RWPE1 (cell line): Measurements from ENCODE around the gene ZFAND3.

Source experiments
- CTCF ChIA-PET: fragments of 350-600 bp; sonication (Branson Sonifier 250); formaldehyde crosslinking; extraction: SDS; loops from one replicate; lab custom pipeline; 2021; lab: Yijun Ruan, JAX
- POLR2A ChIA-PET: fragments of 400-600 bp; formaldehyde crosslinking; extraction: SDS; loops from one replicate; lab custom pipeline; 2020; ENCODE audit warnings: antibody characterized with exemption; ENCODE audit not compliant: low non-redundant PET; lab: Yijun Ruan, JAX
- DNase-seq: peaks from one replicate; pipeline ENCODE4 v3.0.0; 2012; ENCODE audit warnings: low spot score
- H3K27ac ChIP-seq: fragments of 450-650 bp; 2 replicates; pipeline ENCODE4 v1.5.1; 2017
- CTCF ChIP-seq: fragments of 450-650 bp; conservative IDR thresholded peaks from 2 replicates; pipeline ENCODE4 v1.5.1; 2017; ENCODE audit warnings: low read depth, mild to moderate bottlenecking

ZFAND3 gene

GRCh38 chr6:37830225-37830624 lies 10.7 kb downstream of the ZFAND3 start:
- TF ChIP-seq CTCF = no peak
- DNase-seq = no peak
- POLR2A ChIA-PET = no interaction called here
- H3K27ac ChIP-seq = no peak overlapping the region
- CTCF ChIA-PET = interaction anchor here (0.6 kb wide), 1 partner anchor 12 kb away, joined by 3 read pairs; no protein-coding TSS in a partner anchor

- ChIA-PET POLR2A (no interaction called here), CTCF (no interaction called here)
- no peak for TF ChIP-seq CTCF
- no peak overlapping the region for H3K27ac ChIP-seq
- no peak for DNase-seq
These were observed 11.9 kb downstream of the ZFAND3 start for GRCh38 chr6:37831457-37831856.

- TF ChIP-seq CTCF = no peak
- DNase-seq = no peak
- POLR2A ChIA-PET = no interaction called here
- no peak overlapping the region for H3K27ac ChIP-seq
- CTCF ChIA-PET = no interaction called here
These were observed 16.4 kb downstream of the ZFAND3 start for GRCh38 chr6:37835923-37836322.

GRCh38 chr6:37838219-37838921 lies 18.8 kb downstream of the ZFAND3 start:
- CTCF ChIA-PET = interaction anchor here (0.6 kb wide), 1 partner anchor 39 kb away, joined by 3 read pairs; no protein-coding TSS in a partner anchor
- no peak for TF ChIP-seq CTCF
- POLR2A ChIA-PET = no interaction called here
- no peak for DNase-seq
- no peak overlapping the region for H3K27ac ChIP-seq

- POLR2A ChIA-PET = no interaction called here
- no peak for DNase-seq
- H3K27ac ChIP-seq = no peak overlapping the region
- CTCF ChIA-PET = no interaction called here
- no peak for TF ChIP-seq CTCF
These were observed 20.8 kb downstream of the ZFAND3 start for GRCh38 chr6:37840143-37840939.

- CTCF ChIA-PET = no interaction called here
- DNase-seq = no peak
- POLR2A ChIA-PET = no interaction called here
- H3K27ac ChIP-seq = no peak overlapping the region
- TF ChIP-seq CTCF = no peak
These were observed 21.4 kb downstream of the ZFAND3 start for GRCh38 chr6:37840940-37841300.
